Activated T-cell treated with anti-CD3 and anti-CD28 coated beads, Interleukin-2, amount 50 U/mL, for 1 hour (primary cell): ENCODE measurements around the gene ARHGEF12.

Source experiments
- DNase-seq: peaks from one replicate; pipeline ENCODE4 v3.0.0-alpha.2; 2020

Gene ARHGEF12

DNA sequence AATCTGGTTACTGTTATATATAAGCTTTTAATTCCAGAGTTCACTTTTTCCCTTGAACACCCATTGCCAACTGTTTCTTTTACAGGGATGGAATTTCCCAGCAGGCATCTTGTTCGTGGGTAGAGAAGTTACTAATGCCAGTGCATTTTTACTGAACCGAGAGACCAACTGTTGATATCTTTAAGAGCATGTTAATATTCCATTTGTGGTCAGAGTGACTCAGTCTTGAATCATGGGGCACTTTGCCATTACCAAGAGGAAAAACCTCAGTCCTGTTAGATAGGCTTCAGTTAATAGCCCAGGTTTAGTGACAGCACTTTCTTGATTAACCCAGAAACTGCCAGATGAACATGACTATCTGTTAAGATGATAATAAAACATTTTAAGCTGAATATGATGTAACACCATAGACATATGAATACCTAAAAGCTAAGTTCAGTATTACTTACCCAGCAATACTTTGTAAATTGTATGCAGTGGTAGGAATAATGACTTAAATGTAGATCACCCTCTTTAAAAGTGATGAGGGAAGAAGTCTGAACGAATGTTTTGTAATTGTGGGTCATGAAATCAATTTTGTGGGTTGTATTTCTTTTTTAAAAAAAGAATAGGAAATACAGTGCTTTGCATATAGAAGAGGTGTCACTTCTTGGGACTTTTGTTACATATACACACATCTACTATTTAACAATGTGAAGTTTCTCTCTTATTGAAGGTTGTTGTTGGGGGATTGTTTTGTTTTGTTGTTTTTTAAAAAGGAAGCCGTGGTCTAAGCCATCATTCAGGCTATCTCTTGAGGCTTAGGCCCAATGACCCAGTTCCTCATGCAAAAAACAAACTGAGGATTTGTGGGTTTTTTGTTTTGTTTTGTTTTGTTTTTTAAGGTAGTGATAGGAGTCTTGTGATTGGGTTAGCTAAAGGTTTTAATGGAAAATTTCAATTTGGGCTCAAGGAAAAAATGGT lies 96.1 kb downstream of the ARHGEF12 start:
- DNase-seq = no peak

- DNase-seq = no peak
Observed at GRCh38 chr11:120441592-120441991, 105.4 kb downstream of the ARHGEF12 start.

DNA sequence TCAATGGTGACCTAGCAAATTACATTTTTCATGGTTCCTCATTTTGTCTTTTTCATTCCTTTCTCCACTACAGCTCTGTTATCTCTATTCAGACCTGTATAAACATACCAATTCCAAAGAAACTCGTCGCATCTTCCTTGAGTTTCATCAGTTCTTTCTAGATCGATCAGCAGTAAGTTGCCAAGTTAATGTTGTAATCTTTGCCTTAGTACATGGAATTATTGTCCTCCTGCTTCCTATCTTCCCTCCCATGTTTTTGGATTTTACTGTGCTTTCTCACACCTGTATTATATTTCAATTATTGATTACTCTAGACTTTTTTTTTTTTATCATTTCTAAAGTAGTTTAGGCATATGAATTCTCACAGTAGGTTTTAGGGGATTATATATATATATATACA lies 105.8 kb downstream of the ARHGEF12 start:
- DNase-seq = no peak

- DNase-seq = no peak
Observed at GRCh38 chr11:120446802-120447201, 110.6 kb downstream of the ARHGEF12 start.

GRCh38 chr11:120448240-120448639 lies 112.0 kb downstream of the ARHGEF12 start:
- no peak for DNase-seq

- DNase-seq = no peak
Observed at GRCh38 chr11:120455487-120455886, 119.3 kb downstream of the ARHGEF12 start.

- DNase-seq = no peak
Observed at GRCh38 chr11:120457996-120458395, 121.8 kb downstream of the ARHGEF12 start.

GRCh38 chr11:120462825-120463224 lies 126.6 kb downstream of the ARHGEF12 start:
- no peak for DNase-seq

- DNase-seq = no peak
Observed at GRCh38 chr11:120465921-120466534, 129.8 kb downstream of the ARHGEF12 start.

- no peak for DNase-seq
Observed at GRCh38 chr11:120467627-120468026, 131.4 kb downstream of the ARHGEF12 start.

GRCh38 chr11:120471131-120471530 lies 134.9 kb downstream of the ARHGEF12 start:
- no peak for DNase-seq

DNA sequence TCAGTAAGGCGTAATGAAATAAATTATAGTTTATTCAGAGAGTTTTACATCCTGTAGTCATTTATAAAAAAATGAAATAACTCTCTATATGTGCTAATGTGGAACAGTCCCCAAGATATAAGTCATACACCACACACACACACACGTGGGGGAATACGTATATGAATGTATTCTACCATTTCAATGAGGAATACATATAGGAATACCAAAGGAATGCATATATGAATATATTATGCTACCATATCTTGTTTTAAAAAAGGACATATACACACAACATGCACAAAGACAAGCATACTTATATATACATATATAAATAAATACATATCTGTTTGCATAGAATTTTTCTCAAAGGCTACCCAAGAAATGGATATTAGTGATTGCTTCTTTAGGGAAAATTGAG lies 135.8 kb downstream of the ARHGEF12 start:
- DNase-seq = no peak

- no peak for DNase-seq
Observed at GRCh38 chr11:120473503-120473902, 137.3 kb downstream of the ARHGEF12 start.

DNA sequence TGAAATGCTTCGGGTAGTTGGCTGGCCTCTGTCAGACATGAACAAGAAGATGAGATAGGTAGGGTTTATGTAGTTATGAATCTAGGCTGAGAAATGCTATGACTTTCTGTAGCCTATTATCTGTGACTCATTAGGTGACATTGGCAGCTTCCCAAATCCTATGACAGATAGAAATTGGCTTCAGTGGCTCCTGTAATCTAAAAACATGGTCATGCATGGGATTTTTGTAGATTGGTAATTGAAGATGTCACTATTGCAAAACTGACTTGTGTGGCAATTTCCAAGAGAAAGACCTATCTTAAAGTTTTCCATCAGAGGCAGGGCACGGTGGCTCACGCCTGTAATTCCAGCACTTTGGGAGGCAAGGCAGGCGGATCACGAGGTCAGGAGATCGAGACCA lies 145.9 kb downstream of the ARHGEF12 start:
- DNase-seq = no peak

GRCh38 chr11:120484722-120485121 lies 148.5 kb downstream of the ARHGEF12 start:
- DNase-seq = no peak

DNA sequence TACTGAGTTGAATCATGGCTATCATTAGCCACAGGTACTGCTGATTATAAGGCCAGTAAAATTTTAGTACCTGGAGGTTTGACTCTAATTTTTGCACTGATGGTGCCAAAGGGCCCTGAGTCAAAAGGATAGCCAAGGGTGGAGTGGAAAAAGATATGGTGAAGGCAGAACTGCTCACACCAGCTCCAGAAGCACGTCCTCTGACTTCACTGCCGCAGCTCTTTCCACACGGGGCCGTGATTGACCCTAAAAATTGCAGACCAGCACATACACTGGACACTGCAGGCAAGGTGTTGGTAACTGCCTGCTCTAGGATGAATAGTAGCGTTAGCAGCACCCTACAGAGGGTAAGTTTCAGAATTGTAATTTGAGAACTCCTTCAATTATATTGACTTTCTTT lies 149.9 kb downstream of the ARHGEF12 start:
- no peak for DNase-seq

DNA sequence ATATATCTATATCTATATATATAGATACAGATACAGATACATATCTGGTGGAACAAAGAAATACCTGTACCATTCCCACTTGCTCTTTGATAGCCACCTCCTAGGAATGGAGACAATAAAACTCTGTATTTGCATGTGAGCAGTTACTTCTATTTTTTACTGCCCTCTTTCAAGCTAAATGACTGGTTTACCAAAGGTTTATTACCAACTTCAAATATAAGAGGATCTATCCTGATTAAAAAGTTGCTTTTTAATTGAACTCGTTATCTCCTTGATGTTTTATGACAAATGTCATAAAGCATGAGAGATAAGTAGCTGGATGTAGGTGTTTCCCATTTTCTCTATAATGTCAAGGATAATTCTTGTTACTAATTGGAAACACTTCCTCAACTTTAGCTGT lies 153.6 kb downstream of the ARHGEF12 start:
- DNase-seq = no peak

DNA sequence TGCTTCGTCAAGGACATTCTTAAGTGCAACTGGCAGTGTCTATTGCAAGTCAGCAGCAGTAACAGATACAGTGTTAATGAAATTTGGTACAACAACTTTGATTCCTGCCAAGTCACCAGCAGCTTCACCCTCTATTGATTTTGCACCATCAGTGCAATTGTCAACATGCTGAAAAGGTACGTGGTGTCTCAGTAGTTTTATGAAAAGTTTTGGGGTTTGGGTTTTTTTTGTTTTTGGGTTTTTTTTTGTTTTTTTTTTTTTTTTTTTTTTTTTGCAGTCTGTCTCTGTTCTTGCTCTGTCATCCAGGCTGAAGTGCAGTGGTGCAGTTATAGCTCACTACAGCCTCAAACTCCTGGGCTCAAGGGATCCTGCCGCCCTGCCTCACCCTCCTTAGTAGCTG lies 156.3 kb downstream of the ARHGEF12 start:
- no peak for DNase-seq

DNA sequence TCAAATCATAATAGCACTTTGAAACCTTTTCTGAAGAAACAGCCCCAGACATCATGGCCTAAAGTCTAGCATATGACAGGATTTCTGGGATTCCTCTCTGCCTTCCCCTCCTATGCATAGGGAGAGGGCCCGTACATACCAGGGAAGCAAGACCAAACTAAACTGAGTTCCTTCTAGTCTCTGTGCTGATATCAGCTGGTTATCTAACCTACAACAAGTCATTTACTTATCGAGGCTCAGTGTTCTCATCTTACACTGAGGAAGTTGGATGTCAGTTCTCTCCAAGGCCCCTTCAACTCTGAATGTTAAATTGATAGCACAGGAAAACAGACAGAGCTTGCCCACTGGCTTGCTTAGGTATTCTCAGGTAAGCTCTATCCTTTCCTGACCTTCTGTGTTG lies 158.4 kb downstream of the ARHGEF12 start:
- DNase-seq = no peak

GRCh38 chr11:120499088-120499487 lies 162.9 kb downstream of the ARHGEF12 start:
- DNase-seq = no peak

DNA sequence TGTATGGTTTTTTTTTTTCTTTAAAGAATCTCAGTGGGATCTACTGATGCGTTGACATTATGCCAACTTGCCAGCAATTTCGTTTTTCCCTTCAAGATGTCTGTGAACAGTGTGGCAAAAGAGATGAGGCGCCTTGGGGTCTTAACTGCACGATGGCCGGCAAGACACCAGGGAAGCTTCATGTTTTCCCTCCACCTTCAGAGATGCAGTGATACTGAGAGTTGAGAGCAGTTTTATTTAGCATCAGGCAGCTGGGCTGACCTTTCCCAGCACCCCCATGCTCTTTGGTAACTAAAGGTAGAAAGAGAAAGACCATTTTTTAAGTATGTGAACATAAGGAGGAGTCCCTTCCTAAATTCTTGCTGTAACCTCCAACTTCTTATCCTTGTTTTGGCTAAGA lies 163.6 kb downstream of the ARHGEF12 start:
- no peak for DNase-seq

GRCh38 chr11:120500414-120501071 lies 164.3 kb downstream of the ARHGEF12 start:
- DNase-seq = no peak

DNA sequence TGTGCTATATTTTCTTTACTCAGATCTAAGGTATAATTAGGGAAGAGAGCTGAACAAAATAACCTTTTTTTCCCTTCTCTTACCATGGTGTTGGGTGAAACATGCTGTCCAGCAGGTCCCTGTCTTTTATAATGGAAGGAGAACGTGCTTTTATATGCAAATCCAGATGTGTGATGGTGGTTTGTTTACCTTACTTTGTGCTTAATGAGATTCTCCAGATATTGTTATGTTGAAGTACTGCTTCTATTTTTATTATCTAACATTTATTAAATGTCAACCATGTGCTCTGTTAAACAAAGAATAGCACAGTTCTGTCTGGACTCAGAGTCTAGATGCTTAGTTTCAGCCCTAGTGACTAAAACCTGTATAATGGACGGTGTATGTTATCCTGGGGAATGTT lies 165.2 kb downstream of the ARHGEF12 start:
- DNase-seq = no peak
